ENCODE data around the gene SLC35F4.

GRCh38 chr14:57898837-57899572 is 33.1 kb upstream of the SLC35F4 start:
- no peak for TF ChIP-seq CTCF (IDR thresholded peaks at IDR 0.05)
- no peak for TF ChIP-seq POLR2A (IDR thresholded peaks at IDR 0.05)
